Dedifferentiated amniotic fluid mesenchymal stem cell (primary cell): ENCODE data around the gene SV2B.

Source experiments
- DNase-seq: peaks from one replicate; pipeline ENCODE4 v3.0.0-alpha.2; 2016; ENCODE audit errors: extremely low spot score

Gene SV2B

GRCh38 chr15:91268510-91268909 is 168.5 kb downstream of the SV2B start:
- no peak for DNase-seq

- no peak for DNase-seq
Measured at GRCh38 chr15:91270747-91271146, 170.7 kb downstream of the SV2B start.

DNA sequence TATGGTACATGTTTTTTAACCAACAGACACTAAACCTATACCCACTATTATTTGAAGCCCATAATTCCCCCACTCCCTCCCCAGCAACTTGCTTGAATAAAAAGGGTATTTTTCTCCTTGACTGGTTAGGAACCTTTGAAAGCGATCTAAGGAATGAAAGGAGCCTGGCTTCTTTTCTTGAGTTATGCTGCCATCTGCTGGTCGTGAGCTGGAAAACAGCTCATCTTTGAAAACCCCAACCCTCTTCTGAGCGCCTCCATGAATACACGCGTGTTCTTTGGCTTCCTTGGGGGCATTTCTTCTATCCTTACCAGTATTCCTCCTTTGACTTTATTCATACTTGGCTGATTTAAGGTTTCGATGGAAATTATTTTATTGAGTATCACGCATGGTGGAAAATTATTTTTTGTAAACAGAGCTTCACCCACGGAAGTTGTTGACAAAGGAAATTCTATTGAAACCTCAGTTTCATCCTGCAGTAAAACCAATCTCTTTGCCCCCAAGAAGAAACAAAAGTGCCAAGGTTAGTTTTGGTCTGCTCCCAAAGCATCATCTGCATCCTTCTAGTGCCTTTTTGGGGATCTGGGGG is 171.6 kb downstream of the SV2B start:
- DNase-seq = peak; percentile 79

DNA sequence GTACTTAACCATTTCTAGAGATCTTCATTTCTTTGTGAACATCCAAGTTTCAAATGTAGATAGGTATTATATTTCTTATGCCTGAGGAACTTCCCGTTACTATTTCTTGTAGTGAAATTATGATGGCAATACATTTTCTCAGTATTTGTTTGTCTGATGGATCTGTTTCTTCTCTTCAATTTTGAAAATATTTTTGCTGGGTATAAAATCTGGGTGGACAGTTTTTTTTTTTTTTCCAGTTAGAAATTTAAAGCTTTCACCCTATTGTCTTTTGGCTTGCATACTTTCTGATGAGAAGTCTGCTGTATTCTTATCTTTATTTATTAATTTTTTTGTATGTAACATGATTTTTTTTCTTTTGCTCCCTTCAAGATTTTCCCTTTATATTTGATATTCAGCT is 175.8 kb downstream of the SV2B start:
- DNase-seq = no peak

GRCh38 chr15:91278951-91279350 is 178.9 kb downstream of the SV2B start:
- DNase-seq = no peak

DNA sequence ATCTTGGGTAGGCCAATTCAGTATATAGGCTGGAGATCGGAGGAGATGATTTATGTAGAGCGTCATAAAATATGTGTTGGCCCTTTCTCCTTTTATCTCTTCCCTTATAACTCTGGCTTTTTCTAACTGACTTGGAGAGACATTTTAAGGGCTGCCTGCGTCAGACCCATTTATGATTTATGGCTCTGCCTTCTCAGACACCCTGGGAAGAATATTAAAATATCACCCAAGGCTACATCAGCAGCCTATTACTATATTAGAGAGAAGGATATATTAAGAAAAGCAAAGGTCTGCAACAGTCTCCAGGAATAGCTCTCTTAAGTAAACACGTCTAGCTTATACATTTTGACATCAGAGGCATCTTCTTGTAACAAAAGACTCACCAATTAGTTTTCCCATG is 179.4 kb downstream of the SV2B start:
- DNase-seq = no peak

DNA sequence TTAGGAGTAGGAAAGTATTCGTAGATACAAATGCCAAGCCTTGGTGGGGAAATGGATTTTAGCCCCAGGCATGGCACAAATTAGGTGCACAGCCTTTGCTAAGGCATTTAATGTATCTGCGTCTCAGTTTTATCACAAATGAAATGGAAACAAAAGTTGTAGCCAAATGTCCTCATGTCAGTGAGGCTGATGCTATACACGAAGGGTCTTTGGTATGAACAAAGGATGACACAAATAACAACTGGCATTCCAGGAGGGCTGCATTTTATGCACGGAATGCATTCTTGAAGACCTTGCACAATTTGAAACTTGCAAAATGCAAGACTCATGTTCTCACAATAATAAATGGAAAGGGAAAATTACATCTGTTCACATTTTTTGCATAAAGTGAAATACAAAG is 181.9 kb downstream of the SV2B start:
- no peak for DNase-seq

GRCh38 chr15:91282486-91282885 is 182.4 kb downstream of the SV2B start:
- DNase-seq = no peak

DNA sequence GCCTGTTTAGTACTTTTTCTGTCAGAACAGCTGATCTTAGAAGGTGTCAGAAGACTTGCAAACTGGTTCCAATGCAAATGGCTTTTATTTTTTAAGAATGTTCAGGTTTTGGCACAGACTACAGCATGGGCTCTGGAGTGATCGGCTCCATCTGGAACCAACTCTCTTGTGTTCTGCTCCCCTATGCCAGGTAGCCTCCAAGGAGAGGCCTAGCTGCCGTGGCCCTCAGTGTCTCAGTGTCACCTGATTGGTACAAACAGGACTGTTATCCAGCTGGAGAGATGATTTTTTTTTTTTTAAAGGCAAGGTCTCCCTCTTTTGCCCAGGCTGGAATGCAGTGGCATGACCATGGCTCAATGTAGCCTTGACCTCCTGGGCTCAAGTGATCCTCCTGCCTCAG is 183.1 kb downstream of the SV2B start:
- DNase-seq = no peak

- DNase-seq = no peak
Measured at GRCh38 chr15:91284758-91285466, 184.9 kb downstream of the SV2B start.

DNA sequence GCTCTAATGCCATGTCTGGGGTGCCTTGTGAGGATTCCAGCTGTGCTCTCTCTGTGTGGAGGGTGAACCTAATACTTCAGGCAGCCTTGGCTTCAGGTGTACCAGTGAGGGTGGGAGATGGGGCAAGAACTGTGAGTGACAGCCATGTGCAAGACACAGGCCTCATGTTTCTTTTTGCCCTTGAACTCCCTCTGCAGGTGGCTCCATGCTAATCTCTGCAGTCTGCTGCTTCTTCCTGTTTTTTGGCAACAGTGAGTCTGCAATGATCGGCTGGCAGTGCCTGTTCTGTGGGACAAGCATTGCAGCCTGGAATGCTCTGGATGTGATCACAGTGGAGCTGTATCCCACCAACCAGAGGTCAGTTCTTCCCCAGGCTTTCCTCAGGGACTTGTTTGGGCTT is 189.3 kb downstream of the SV2B start:
- no peak for DNase-seq

GRCh38 chr15:91290553-91290952 is 190.5 kb downstream of the SV2B start:
- DNase-seq = no peak

DNA sequence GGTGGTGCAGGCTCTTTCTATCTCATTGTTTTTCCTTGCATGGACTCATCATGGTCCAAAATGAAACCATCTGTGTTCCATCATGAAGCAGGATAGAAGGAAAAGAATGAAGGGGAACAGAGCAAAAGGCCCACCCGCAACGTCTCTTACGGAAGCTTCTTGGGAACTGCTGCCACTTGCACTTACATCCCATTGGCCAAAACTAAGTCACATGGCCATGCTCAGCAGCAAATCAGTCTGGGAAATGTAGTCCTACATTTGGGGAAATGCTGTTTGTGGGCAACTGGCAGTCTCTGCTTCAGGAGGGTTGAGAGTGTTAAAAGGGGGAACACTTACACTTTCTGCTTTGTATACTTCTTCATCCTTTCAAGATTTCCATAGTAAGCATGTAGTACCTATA is 191.6 kb downstream of the SV2B start:
- DNase-seq = no peak

DNA sequence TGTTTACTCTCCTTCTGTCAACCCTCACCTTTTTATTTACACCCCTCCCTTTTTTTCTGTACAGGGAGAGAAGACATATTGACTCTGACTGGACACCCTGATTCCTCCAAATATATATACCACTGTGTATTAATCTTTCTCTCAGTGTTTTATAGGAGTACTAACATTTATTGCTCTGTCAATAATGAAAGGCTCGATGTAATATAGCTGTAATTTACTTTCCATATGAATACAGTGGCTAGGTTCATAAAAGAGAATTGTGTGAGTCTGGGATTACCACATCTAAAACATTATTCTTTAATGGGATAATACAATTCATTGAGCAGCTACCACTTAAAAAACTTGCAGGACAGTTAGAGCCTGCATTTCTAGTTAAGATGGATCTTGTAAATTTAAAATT is 194.3 kb downstream of the SV2B start:
- no peak for DNase-seq

GRCh38 chr15:91294795-91295194 is 194.7 kb downstream of the SV2B start:
- DNase-seq = no peak

- DNase-seq = no peak
Measured at GRCh38 chr15:91298101-91298500, 198.0 kb downstream of the SV2B start.

DNA sequence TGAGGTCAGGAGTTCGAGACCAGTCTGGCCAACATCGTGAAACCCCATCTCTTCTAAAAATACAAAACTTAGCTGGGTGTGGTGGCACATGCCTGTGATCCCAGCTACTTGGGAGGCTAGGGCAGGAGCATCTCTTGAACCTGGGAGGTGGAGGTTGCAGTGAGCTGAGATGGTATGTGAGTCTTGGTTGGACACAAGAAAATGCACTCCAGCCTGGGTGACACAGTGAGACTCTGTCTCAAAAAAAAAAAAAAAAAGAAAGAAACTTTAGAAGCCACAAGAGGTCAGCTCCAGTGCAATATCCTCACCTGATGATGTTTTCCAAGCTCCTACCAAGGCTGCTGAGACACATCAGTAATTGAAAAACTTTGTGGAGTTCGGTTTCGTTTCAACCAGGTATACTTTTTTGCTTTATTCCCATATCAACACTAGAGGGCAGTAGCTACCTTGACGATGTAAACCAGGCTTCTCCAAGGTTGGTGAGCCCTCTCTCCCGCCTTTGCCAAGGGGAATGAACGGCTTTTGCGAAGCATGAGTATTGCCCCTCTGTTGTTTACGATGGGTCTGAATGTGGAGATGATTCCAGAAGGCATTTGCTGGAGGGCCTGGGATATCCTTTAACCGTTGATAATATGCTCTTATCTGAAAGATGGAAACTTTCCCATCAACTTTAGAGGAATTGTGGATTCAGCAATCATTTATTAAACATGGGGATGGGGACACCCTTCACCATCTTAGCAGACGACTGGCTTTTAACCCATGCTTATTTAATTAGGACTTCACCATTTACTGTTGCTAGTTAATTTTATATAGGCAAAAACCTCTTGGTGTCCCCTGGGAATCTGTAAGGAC is 202.8 kb downstream of the SV2B start:
- peak; percentile 65 for DNase-seq

DNA sequence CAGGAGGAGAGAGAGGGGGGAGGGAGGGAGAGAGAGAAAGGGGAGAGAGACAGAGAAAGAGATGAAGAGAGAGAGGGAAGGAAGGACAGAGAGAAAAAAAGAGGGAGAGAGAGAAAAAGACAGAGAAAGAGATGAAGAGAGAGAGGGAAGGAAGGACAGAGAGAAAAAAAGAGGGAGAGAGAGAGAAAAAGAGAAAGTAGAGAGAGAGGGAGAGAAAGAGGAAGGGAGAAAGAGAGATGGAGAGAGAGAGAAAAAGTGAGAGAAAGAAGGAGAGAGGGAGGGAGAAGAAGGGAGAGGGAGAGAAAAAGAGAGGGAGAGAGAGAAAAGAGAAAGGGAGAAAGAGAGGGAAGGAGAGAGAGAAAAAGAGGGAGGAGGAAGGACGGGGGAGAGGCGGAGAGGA is 204.2 kb downstream of the SV2B start:
- DNase-seq = no peak

DNA sequence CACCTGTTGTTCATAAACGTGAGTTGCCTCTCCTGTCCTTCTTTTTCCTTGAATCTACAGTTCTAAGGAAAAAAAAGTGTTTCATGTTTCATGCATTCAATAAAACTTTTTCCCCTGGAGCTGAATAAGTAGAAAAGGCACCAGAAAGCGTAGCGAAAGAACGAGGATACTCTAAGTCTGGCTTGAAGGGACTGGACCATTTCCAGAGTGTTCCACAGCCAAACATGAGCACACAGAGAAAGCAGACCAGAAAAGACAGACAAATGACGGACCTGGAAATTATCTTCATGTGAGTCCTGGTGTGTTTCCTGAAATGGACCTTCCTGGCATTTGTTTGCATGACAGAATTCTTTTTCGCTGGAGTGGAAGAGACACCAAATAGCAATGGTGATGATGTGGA is 204.7 kb downstream of the SV2B start:
- no peak for DNase-seq

GRCh38 chr15:91306144-91306543 is 206.1 kb downstream of the SV2B start:
- no peak for DNase-seq

GRCh38 chr15:91307601-91308000 is 207.5 kb downstream of the SV2B start:
- DNase-seq = no peak

DNA sequence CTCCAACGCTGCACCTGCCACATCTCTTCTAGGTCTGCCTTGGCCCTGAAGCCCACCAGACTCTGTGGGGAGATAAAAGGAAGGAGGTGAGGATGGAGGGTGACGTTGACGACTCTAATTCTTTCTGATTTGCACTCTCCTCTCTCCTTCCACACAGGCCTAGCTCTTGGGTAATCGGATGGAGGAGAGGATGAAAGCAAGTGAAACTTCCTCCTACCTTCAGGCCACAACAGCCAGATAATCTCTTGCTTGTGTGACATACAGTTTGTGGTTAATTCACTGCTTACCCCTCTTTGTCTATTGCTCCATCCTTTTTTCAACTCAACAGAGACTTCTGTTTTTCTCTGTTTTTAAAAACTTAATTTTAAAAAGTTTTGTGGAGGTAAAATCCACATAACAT is 208.1 kb downstream of the SV2B start:
- DNase-seq = no peak

GRCh38 chr15:91308855-91309254 is 208.8 kb downstream of the SV2B start:
- no peak for DNase-seq
